Measurements from ENCODE around the gene DAZAP2. TPM values are rescaled to one million over a fixed set of nuclear protein-coding genes. Genes with fewer than 3 reads are reported as not detected.

DAZAP2 gene
- total and polyA plus RNA-seq, 9 of the 15 experiments (the other 6 are each of a cell fraction or from before 2014, with no cell fraction given), result 116 to 668 (median 227) TPM

- TF ChIP-seq ADNP (tag; IDR thresholded peaks at IDR 0.05) (peak; percentile 73; the same call in 1 of the 2 replicates), RBBP5 (IDR thresholded peaks at IDR 0.05; ENCODE audit: borderline replicate concordance, insufficient read depth, low read length, poor library complexity, severe bottlenecking) (peak; percentile 46), ZZZ3 (IDR thresholded peaks at IDR 0.05) (no peak), NEUROD1 (IDR thresholded peaks at IDR 0.05; ENCODE audit: borderline replicate concordance, low read depth, low read length, partially characterized antibody) (no peak), MIER1 (IDR thresholded peaks at IDR 0.05; ENCODE audit: low read depth) (no peak), CTCF (IDR thresholded peaks at IDR 0.05 in 2 of 3, conservative IDR thresholded peaks at IDR 0.05 in 1 of 3; ENCODE audit: insufficient read depth in 2 of 3, low read depth in 1 of 3, low read length in 3 of 3) (peak in 2 of 3 experiments; percentile 50 to 59; a peak in 5 of 6 replicates), ZNF639 (CRISPR knock-in tag; conservative IDR thresholded peaks at IDR 0.05 in 1 of 2, IDR thresholded peaks at IDR 0.05 in 1 of 2) (no peak), PHTF2 (CRISPR knock-in tag; IDR thresholded peaks at IDR 0.05) (no peak), RB1 (IDR thresholded peaks at IDR 0.05; ENCODE audit: low read depth) (peak; percentile 76), ZSCAN29 (IDR thresholded peaks at IDR 0.05) (peak; percentile 16; the same call in 1 of the 2 replicates), RAD51 (IDR thresholded peaks at IDR 0.05; ENCODE audit: borderline replicate concordance, low read depth) (no peak), DIDO1 (tag; IDR thresholded peaks at IDR 0.05; ENCODE audit: low read depth) (no peak), ZBTB7A (IDR thresholded peaks at IDR 0.05; ENCODE audit: borderline replicate concordance, control insufficient read depth, low read depth, low read length) (peak; percentile 81; the same call in 1 of the 2 replicates), GABPB1 (CRISPR knock-in tag; IDR thresholded peaks at IDR 0.05) (0 out of 2 replicates have a peak, but pooled peaks have one; percentile 2), NONO (IDR thresholded peaks at IDR 0.05; ENCODE audit: low read depth in 2 of 2, low read length in 1 of 2) (0 out of 4 replicates have a peak, but pooled peaks of 1 of the 2 experiments have one; percentile 42), HIVEP1 (CRISPR knock-in tag; IDR thresholded peaks at IDR 0.05) (no peak), ETS1 (conservative IDR thresholded peaks at IDR 0.05; ENCODE audit: control insufficient read depth, low read depth, low read length) (0 out of 2 replicates have a peak, but pooled peaks have one; percentile 44)
These were observed 21.3 kb upstream of the DAZAP2 start (continued) for GRCh38 chr12:51217133-51217967.

All from K562 (cell line).